ENCODE data around the gene UGT1A10.
"Not testable (repeated sequence)": the region's sequence is repeated elsewhere in the genome, so short reads cannot be mapped to it uniquely, and the experiment has no call there.

Gene UGT1A10

DNA sequence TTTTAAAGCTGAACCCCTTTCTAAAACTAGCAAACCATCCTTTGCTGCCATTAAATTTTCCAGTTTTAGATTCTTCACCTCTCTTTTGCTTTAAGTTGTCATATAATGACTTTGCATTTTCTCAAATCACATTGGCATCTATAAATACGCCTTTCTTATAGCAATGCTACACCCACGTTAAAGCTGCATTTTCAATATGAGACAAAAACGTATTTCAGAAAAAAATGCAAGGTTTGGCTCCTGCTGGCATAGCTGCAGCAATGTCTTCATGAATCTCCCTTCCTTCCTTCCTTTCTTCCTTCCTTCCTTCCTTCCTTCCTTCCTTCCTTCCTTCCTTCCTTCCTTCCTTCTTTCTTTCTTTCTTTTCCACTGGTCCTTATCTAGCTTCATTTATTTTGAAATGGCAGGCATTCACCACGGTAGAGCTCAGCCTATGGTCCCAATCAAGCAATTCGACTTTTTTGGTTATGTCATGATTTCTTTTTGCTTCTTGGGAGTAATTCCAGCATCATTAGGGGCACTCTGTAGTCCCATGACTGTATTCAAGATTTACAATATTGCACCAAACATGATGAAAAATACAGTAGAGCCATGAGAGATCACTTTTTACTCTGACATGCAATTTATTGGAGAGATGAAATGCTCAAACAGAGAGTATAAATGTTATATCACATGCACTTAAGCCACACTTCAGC is 8.8 kb upstream of the UGT1A10 start:
- Mint-ChIP-seq H3K4me1 (ENCODE audit: low read depth) (no peaks in the 10 kb centered on the region), H3K36me3 (ENCODE audit: low read depth) (no peaks in the 10 kb centered on the region), H3K4me3 (no peak overlapping the region), H3K9me3 (no peaks in the 10 kb centered on the region), H3K27ac (no peak overlapping the region), H3K27me3 (ENCODE audit: low read depth) (peaks cover 22% of the 10 kb centered on the region)
- no peak for DNase-seq (ENCODE audit: low spot score)

DNA sequence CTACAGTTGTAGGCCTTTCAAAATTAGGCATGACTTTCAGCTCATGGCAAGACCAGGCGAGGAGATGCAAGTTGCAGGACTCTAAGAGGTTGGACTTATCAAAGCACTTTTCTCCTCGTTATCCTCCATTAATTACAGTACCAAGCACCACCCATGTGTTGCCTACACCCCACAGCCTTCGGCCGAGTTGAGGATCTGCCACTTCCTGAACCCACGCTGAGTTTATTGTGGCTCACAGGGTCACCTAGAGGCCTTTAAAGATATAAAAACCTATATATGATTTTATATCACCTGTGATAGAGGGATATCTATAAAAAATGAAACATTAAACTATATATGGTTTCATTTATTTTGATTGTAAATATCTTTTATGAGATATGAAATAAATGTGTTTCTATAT is 2.6 kb downstream of the UGT1A10 start:
- H3K27me3 Mint-ChIP-seq (ENCODE audit: low read depth) = peaks cover 6% of the 10 kb centered on the region
- no peaks in the 10 kb centered on the region for H3K9me3 Mint-ChIP-seq
- H3K4me3 Mint-ChIP-seq = no peak overlapping the region
- DNase-seq (ENCODE audit: low spot score) = no peak
- H3K36me3 Mint-ChIP-seq (ENCODE audit: low read depth) = no peaks in the 10 kb centered on the region
- no peaks in the 10 kb centered on the region for H3K4me1 Mint-ChIP-seq (ENCODE audit: low read depth)
- no peak overlapping the region for H3K27ac Mint-ChIP-seq

DNA sequence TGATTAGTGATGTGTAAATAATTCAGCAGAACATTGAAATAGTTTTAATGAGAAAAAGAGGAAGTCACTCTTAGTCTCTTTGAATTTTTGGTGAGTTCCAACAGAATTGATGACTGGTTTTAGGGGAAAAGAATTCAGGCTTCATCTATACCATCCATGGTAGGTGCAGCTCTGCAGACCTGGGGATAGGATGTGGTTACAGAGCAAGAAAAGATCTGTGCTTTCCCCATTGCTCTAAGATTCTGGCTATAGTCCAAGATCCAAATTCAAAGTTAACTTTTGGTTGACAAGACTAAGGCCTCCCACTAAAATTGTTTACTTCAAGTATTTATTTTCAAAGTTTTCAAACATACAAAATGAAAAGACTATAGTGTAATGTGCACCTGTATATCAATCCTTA is 3.6 kb downstream of the UGT1A10 start:
- DNase-seq (ENCODE audit: low spot score) = no peak
- no peak overlapping the region for H3K4me3 Mint-ChIP-seq

DNA sequence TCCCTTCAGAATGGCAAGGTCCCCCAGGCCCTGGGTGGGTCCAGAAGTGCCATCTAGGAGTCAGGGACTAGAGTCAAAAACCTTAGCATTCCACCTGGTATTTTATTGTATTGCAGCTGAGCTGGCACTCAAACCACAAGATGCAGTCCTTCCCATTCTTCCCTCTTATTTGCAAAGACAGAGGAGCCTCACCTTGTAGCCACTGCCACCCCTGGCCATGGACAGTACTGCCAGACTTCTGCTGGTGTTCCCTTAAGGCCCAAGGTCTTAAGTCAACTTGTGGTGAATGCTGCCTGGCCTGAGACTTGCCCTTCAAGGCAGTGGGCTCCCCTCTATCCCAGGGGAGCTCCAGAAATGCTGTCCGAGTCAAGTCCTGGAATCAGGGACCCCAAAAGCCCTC is 6.9 kb downstream of the UGT1A10 start:
- Mint-ChIP-seq H3K27me3 (ENCODE audit: low read depth) (peaks cover 7% of the 10 kb centered on the region), H3K9me3 (peaks cover 29% of the 10 kb centered on the region), H3K4me1 (ENCODE audit: low read depth) (no peaks in the 10 kb centered on the region), H3K27ac (no peak overlapping the region), H3K4me3 (no peak overlapping the region), H3K36me3 (ENCODE audit: low read depth) (no peaks in the 10 kb centered on the region)
- no peak for DNase-seq (ENCODE audit: low spot score)

More for the DNA sequence above, 3.6 kb downstream of the UGT1A10 start:
- Mint-ChIP-seq H3K27ac (no peak overlapping the region), H3K27me3 (ENCODE audit: low read depth) (peaks cover 4% of the 10 kb centered on the region), H3K4me1 (ENCODE audit: low read depth) (no peaks in the 10 kb centered on the region), H3K9me3 (peaks cover 5% of the 10 kb centered on the region), H3K36me3 (ENCODE audit: low read depth) (no peaks in the 10 kb centered on the region)

DNA sequence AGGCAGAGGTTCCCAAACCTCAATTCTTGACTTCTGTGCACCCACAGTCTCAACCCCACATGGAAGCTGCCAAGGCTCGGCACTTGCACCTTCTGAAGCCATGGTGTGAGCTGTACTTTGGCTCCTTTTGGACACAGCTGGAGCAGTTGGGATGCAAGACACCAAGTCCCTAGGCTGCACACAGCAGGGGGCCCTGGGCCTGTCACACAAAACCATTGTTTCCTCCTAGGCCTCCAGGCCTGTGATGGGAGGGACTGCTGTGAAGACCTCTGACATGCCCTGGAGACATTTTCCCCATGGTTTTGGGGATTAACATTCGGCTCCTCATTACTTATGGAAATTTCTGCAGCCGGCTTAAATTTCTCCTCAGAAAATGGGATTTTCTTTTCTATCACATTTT is 9.8 kb downstream of the UGT1A10 start:
- not testable (repeated sequence) for H3K36me3 Mint-ChIP-seq (ENCODE audit: low read depth); H3K4me3 Mint-ChIP-seq; H3K4me1 Mint-ChIP-seq (ENCODE audit: low read depth); DNase-seq (ENCODE audit: low spot score); H3K27ac Mint-ChIP-seq; H3K27me3 Mint-ChIP-seq (ENCODE audit: low read depth)
- H3K9me3 Mint-ChIP-seq = peaks cover 29% of the 10 kb centered on the region

DNA sequence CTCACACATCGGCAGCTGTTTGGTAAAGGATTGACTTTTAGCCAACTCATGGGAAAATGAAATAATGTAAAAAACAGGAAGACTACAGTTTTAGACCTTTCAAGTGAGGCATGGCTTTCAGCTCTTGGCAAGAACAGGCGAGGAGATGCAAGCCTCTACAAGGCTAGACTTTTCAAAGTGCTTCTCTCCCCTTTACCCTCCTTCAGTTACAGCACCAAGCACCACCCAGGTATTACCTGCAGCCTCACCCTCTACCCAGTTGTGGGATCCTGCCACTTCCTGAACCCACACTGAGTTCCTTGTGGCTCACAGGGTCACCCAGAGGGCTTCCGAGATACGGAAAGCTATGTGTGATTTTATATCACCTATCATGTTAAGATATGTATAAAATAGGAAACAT is 14.7 kb downstream of the UGT1A10 start:
- Mint-ChIP-seq H3K27me3 (ENCODE audit: low read depth) (peaks cover 25% of the 10 kb centered on the region), H3K4me1 (ENCODE audit: low read depth) (no peaks in the 10 kb centered on the region), H3K27ac (no peak overlapping the region), H3K9me3 (peaks cover 16% of the 10 kb centered on the region), H3K36me3 (ENCODE audit: low read depth) (no peaks in the 10 kb centered on the region), H3K4me3 (no peak overlapping the region)
- no peak for DNase-seq (ENCODE audit: low spot score)

DNA sequence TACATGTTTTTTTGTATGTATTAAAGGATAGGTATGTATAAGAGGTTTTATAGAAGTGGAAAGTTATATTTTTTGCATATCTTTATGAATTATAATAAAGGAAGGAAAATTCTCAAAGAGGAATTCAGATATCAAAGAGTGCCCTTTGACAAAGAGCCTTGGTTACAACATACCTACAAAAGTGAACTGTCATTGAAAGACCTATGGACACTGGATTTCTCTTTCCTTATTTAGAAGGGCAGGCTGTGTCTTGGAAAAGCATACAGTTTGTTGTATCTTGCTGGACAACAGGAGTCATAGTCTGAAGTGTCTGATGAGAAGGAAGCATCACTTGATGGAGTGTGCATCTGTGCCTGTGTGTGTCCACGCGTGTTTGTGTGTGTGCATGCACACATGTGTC is 15.2 kb downstream of the UGT1A10 start:
- no peaks in the 10 kb centered on the region for H3K4me1 Mint-ChIP-seq (ENCODE audit: low read depth)
- DNase-seq (ENCODE audit: low spot score) = no peak
- no peak overlapping the region for H3K27ac Mint-ChIP-seq
- no peak overlapping the region for H3K4me3 Mint-ChIP-seq
- no peaks in the 10 kb centered on the region for H3K36me3 Mint-ChIP-seq (ENCODE audit: low read depth)
- H3K9me3 Mint-ChIP-seq = peaks cover 14% of the 10 kb centered on the region
- peaks cover 25% of the 10 kb centered on the region for H3K27me3 Mint-ChIP-seq (ENCODE audit: low read depth)

DNA sequence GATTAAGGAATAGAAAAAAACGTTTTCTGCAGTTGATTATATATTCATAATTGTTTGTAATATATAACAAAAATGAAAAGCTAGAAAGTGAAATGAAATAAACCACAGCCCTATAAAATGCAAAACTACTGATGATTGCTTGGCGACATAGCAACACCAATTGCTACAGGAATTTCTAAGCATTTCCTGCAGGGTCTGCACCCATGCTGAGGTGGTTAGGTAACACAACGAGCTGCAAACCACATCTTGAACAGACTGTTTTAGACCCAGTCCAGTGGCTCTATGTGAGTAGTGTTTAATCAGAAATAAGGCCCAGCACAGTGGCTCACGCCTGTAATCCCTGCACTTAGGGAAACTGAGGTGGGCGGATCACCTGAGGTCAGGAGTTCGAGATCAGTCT is 18.3 kb downstream of the UGT1A10 start:
- Mint-ChIP-seq H3K36me3 (ENCODE audit: low read depth) (no peaks in the 10 kb centered on the region), H3K27ac (no peak overlapping the region), H3K4me3 (no peak overlapping the region), H3K4me1 (ENCODE audit: low read depth) (no peaks in the 10 kb centered on the region), H3K9me3 (no peaks in the 10 kb centered on the region), H3K27me3 (ENCODE audit: low read depth) (peaks cover 41% of the 10 kb centered on the region)
- DNase-seq (ENCODE audit: low spot score) = no peak

DNA sequence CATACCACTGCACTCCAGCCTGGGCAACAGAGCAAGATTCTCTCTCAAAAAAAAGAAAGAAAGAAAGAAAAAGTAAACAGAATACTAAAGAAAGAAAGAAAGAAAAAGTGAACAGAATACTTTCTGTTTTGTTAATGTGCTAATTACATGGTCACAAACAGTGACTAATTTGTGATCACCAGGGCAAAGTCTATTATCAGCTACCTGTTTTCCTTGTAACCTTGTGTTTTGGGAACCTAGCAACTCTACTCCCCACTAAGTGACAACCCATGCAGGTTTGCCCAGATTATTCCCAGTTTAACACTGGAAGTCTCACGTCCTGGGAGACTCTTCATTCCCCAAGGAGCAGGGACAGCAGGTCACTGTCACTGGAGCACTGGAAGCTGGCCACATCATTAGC is 18.8 kb downstream of the UGT1A10 start:
- Mint-ChIP-seq H3K9me3 (no peaks in the 10 kb centered on the region), H3K27ac (no peak overlapping the region), H3K4me3 (no peak overlapping the region), H3K27me3 (ENCODE audit: low read depth) (peaks cover 46% of the 10 kb centered on the region), H3K4me1 (ENCODE audit: low read depth) (no peaks in the 10 kb centered on the region), H3K36me3 (ENCODE audit: low read depth) (no peaks in the 10 kb centered on the region)
- DNase-seq (ENCODE audit: low spot score) = no peak

DNA sequence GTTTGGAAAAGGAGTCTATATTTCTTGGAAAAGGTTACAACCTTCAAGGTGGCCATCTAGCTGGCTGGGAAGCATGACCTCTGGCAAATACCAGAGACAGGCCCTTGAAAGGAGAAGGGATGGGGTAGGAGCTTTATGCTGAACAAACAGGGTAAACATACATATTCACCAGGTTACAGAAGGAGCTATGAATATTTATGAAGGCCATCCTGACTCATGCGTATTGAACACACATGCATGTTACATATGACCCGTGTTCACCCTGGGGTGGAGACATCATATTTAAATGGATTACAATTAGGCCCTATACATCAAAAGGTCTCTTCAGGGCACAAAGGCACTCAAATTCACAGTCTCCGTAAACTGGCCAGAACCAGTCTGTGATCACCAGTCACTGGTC is 19.7 kb downstream of the UGT1A10 start:
- not testable (repeated sequence) for H3K4me1 Mint-ChIP-seq (ENCODE audit: low read depth); H3K36me3 Mint-ChIP-seq (ENCODE audit: low read depth); H3K27ac Mint-ChIP-seq; H3K9me3 Mint-ChIP-seq; DNase-seq (ENCODE audit: low spot score); H3K4me3 Mint-ChIP-seq
- H3K27me3 Mint-ChIP-seq (ENCODE audit: low read depth) = peaks cover 46% of the 10 kb centered on the region

DNA sequence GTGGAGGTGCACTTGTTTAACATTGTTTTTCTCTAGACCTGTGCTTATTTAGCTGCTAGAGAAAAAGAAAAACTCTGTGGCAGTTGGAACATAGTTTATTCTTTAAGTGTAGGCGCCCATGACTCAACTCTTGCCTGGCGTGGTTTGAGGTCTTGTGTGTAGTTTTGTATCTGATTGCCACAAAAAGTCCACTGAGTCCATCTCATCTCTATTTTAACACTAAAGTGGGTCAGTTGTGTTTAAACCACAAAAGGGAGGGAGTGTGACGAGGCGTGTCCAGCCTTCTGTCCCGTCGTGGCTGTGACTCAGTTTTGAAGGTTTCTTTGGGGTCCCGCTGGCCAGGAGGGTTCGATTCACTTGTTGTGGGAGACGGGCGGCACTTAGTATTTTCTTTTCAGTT is 20.2 kb downstream of the UGT1A10 start:
- peak; percentile 8 for DNase-seq (ENCODE audit: low spot score)
- H3K27ac Mint-ChIP-seq = no peak overlapping the region
- H3K27me3 Mint-ChIP-seq (ENCODE audit: low read depth) = peaks cover 47% of the 10 kb centered on the region
- H3K36me3 Mint-ChIP-seq (ENCODE audit: low read depth) = no peaks in the 10 kb centered on the region
- H3K4me3 Mint-ChIP-seq = no peak overlapping the region
- H3K4me1 Mint-ChIP-seq (ENCODE audit: low read depth) = no peaks in the 10 kb centered on the region
- H3K9me3 Mint-ChIP-seq = no peaks in the 10 kb centered on the region

DNA sequence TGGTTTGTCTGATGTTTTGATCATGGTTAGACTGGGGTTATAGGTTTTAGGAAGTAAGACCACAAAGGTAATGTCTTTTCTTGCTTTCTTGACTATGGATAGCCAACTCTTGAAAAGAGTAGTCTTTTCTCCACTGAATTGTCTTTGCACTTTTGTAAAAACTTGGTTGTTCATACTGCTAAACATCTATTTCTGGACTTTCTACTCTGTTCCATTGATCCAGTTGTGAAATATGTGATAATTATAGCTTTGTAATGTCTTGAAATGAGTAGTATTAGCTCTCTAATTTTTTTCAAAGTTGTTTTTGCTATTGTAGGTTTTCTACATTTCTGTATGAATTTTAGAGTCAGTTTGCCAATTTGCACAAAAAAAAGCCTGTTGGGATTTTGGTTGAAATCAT is 22.4 kb downstream of the UGT1A10 start:
- Mint-ChIP-seq H3K27me3 (ENCODE audit: low read depth) (peaks cover 39% of the 10 kb centered on the region), H3K9me3 (no peaks in the 10 kb centered on the region), H3K4me3 (no peak overlapping the region), H3K27ac (no peak overlapping the region), H3K4me1 (ENCODE audit: low read depth) (no peaks in the 10 kb centered on the region), H3K36me3 (ENCODE audit: low read depth) (no peaks in the 10 kb centered on the region)
- DNase-seq (ENCODE audit: low spot score) = no peak

DNA sequence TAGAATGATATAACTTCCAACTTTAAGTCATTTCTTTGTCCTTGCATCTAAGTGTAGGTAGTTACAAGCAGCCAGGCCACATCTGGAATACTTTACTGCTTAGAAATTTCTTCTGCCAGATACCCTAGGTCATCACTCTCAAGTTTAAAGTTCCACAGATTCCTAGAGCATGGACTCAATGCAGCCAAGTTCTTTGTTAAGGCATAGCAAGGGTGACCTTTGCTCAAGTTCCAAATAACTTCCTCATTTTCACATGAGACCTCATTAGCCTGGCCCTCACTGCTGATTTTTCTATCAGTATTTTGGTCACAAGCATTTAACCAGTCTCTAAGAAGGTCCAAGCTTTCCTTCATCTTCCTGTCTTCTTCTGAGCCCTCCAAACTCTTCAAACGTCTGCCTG is 27.7 kb downstream of the UGT1A10 start:
- Mint-ChIP-seq H3K27ac (no peak overlapping the region), H3K4me1 (ENCODE audit: low read depth) (no peaks in the 10 kb centered on the region), H3K27me3 (ENCODE audit: low read depth) (peaks cover 24% of the 10 kb centered on the region), H3K36me3 (ENCODE audit: low read depth) (no peaks in the 10 kb centered on the region), H3K4me3 (no peak overlapping the region), H3K9me3 (no peaks in the 10 kb centered on the region)
- no peak for DNase-seq (ENCODE audit: low spot score)

DNA sequence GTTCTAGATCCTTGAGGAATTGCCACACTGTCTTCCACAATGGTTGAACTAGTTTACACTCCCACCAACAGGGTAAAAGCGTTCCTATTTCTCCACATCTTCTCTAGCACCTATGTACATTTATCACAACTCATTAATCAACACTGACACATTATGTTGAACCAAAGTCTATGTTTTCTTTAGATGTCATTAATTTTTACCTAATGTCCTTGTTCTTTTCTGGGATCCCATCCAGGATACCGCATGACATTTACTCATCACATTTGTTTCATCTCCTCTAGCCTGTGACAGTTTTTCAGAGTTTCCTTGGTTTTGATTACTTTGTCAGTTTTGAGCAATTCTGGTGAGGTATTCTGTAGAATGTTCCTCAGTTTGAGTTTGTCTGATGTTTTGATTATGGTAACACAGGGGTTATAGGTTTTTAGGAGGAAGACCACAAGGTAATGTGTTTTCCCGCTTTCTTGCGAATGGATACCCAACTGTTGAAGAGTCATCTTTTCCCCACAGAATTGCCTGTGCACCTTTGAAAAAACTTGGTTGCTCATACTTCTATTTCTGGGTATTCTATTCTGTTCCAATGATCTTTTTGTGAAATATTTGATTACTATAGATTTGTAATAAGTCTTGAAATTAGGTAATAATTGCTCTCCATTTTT is 32.5 kb downstream of the UGT1A10 start:
- H3K27me3 Mint-ChIP-seq (ENCODE audit: low read depth) = peaks cover 6% of the 10 kb centered on the region
- no peak overlapping the region for H3K27ac Mint-ChIP-seq
- H3K4me3 Mint-ChIP-seq = no peak overlapping the region
- no peaks in the 10 kb centered on the region for H3K9me3 Mint-ChIP-seq
- H3K36me3 Mint-ChIP-seq (ENCODE audit: low read depth) = no peaks in the 10 kb centered on the region
- no peaks in the 10 kb centered on the region for H3K4me1 Mint-ChIP-seq (ENCODE audit: low read depth)
- DNase-seq (ENCODE audit: low spot score) = no peak
